K562 (cell line): ENCODE measurements around the gene CCDC7. TPM values are rescaled to one million over a fixed set of nuclear protein-coding genes. Genes with fewer than 3 reads are reported as not detected.

Experiments used
- ATAC-seq: fragments of 200-7000 bp; cut with Tn5 transposase; 3 replicates; pipeline ENCODE4 v1.9.1; 2020; ENCODE audit warnings: moderate library complexity
- BruUV-seq: library from RNA; stranded (reverse); fragments of 400-500 nt; replicated peaks from 2 replicates; lab custom pipeline; 2021; lab: Mats Ljungman, UMichigan
- CTCF ChIA-PET: fragments of 300-600 bp; formaldehyde crosslinking; extraction: SDS; loops from one replicate; lab custom pipeline; 2021; ENCODE audit warnings: low intra/inter-chr PET ratio; lab: Yijun Ruan, JAX
- POLR2A ChIA-PET: fragments of 300-600, 350-650 bp; sonication (Branson Sonifier 250); formaldehyde crosslinking; extraction: SDS; loops from one replicate; lab custom pipeline; 2021; ENCODE audit warnings: antibody characterized with exemption, inconsistent platforms; lab: Yijun Ruan, JAX
- DNase-seq, 4 experiments: peaks; one replicate each; pipeline versions ENCODE4 v3.0.0 to v3.0.0-alpha.2; 2011 to 2018; ENCODE audit warnings: low spot score in 3 of 4, mixed read lengths in 3 of 4; ENCODE audit errors: extremely low read depth in 1 of 4
- FAIRE-seq: peaks from 2 replicates; lab custom pipeline; 2011; peaks lifted over from hg19 to GRCh38; lab: Jason Lieb, UNC
- H2AFZ ChIP-seq: 2 replicates; pipeline ENCODE4 v1.6.0; 2011; ENCODE audit warnings: low read depth, low read length, control low read depth, inconsistent platforms
- H3K27ac ChIP-seq: fragments of 200-600 bp; 3 replicates; pipeline ENCODE4 v1.8.0; 2011; ENCODE audit warnings: low read depth, mild to moderate bottlenecking, control low read depth, inconsistent platforms, low read length, moderate library complexity, mixed read lengths; ENCODE audit errors: extremely low read depth
- H3K27me3 ChIP-seq, 2 experiments: fragments of 300-600 bp in 1 of 2; 2 replicates in 1 of 2; 3 replicates in 1 of 2; pipeline versions ENCODE4 v1.6.0 to v1.8.0; 2011; ENCODE audit warnings: inconsistent platforms in 2 of 2, low read length in 2 of 2, mild to moderate bottlenecking in 1 of 2, mixed read lengths in 1 of 2, moderate library complexity in 1 of 2; ENCODE audit not compliant: control insufficient read depth in 2 of 2, insufficient read depth in 2 of 2
- H3K36me3 ChIP-seq: fragments of 300-600 bp; 3 replicates; pipeline ENCODE4 v1.8.0; 2011; ENCODE audit warnings: mild to moderate bottlenecking, low read length, inconsistent platforms; ENCODE audit not compliant: control insufficient read depth, insufficient read depth
- H3K4me1 ChIP-seq, 2 experiments: fragments of 200-600 bp in 1 of 2; replicated peaks in 1 of 2; 2 replicates in 1 of 2; 3 replicates in 1 of 2; pipeline versions ENCODE4 v1.5.1 to v1.8.0; 2011; ENCODE audit warnings: inconsistent platforms in 2 of 2, low read length in 2 of 2, mild to moderate bottlenecking in 1 of 2, mixed read lengths in 1 of 2, moderate library complexity in 1 of 2; ENCODE audit not compliant: control insufficient read depth in 2 of 2, insufficient read depth in 2 of 2
- H3K4me2 ChIP-seq: 2 replicates; pipeline ENCODE4 v1.6.1; 2011; ENCODE audit warnings: low read length, control low read depth, inconsistent platforms, mixed read lengths; ENCODE audit not compliant: insufficient read depth
- H3K4me3 ChIP-seq: fragments of 200-600 bp; sonication (generic), shearing (Covaris generic); 2 replicates; pipeline ENCODE4 v1.5.1; 2016; ENCODE audit warnings: control low read depth, inconsistent platforms
- H3K79me2 ChIP-seq: fragments of 200-600 bp; 3 replicates; pipeline ENCODE4 v1.8.0; 2011; ENCODE audit warnings: low read length, inconsistent platforms; ENCODE audit not compliant: control insufficient read depth, insufficient read depth
- H3K9ac ChIP-seq, 2 experiments: 2 replicates each; pipeline versions ENCODE4 v1.6.0 to v1.6.1; 2011; ENCODE audit warnings: low read depth in 2 of 2, low read length in 2 of 2, control low read depth in 1 of 2, inconsistent platforms in 1 of 2, mild to moderate bottlenecking in 1 of 2, mixed read lengths in 1 of 2; ENCODE audit not compliant: insufficient read depth in 1 of 2
- H3K9me1 ChIP-seq: one replicate; pipeline ENCODE4 v1.6.0; 2011; ENCODE audit warnings: inconsistent platforms, mild to moderate bottlenecking, low read length, moderate library complexity; ENCODE audit not compliant: control insufficient read depth, insufficient read depth
- H3K9me3 ChIP-seq: replicated peaks from 2 replicates; pipeline ENCODE4 v1.5.1; 2011; ENCODE audit warnings: low read depth, low read length, inconsistent platforms; ENCODE audit not compliant: control insufficient read depth, insufficient read depth
- H4K20me1 ChIP-seq: replicated peaks from 2 replicates; pipeline ENCODE4 v1.6.1; 2011; ENCODE audit warnings: low read length, inconsistent platforms, mixed read lengths; ENCODE audit not compliant: control insufficient read depth, insufficient read depth
- BCL6 ChIP-seq: fragments of 250-450 bp; sonication (Bioruptor Pico); IDR thresholded peaks from 2 replicates; pipeline ENCODE4 v1.4.0; 2020
- ELF1 ChIP-seq: fragments of 200-800 bp; sonication (Bioruptor generic); IDR thresholded peaks from 2 replicates; pipeline ENCODE4 v1.6.1; 2016; ENCODE audit warnings: missing genetic modification characterization, missing compliant biosample characterization
- FOXK2 ChIP-seq, 2 experiments: fragments of 450-650 bp; IDR thresholded peaks in 1 of 2; conservative IDR thresholded peaks in 1 of 2; 2 replicates each; pipeline ENCODE4 v1.6.1; 2016; ENCODE audit warnings: low read depth in 2 of 2, mild to moderate bottlenecking in 1 of 2
- GABPA ChIP-seq: fragments of 200-800 bp; sonication (Bioruptor generic); conservative IDR thresholded peaks from 2 replicates; pipeline ENCODE4 v1.6.1; 2016; ENCODE audit warnings: low read depth, missing genetic modification characterization, missing compliant biosample characterization
- GTF2E2 ChIP-seq: fragments of 200-800 bp; sonication (Bioruptor generic); IDR thresholded peaks from 2 replicates; pipeline ENCODE4 v1.6.1; 2016; ENCODE audit warnings: missing genetic modification characterization, missing compliant biosample characterization
- HDAC8 ChIP-seq: fragments of 450-650 bp; IDR thresholded peaks from 2 replicates; pipeline ENCODE4 v1.6.1; 2016; ENCODE audit warnings: mild to moderate bottlenecking, missing genetic modification characterization, moderate library complexity, missing compliant biosample characterization
- HIVEP1 ChIP-seq: fragments of 250-450 bp; sonication (Bioruptor Pico); IDR thresholded peaks from 2 replicates; pipeline ENCODE4 v1.4.0; 2020; ENCODE audit warnings: mild to moderate bottlenecking
- KHSRP ChIP-seq: fragments of 450-650 bp; IDR thresholded peaks from 2 replicates; pipeline ENCODE4 v1.6.1; 2017
- RCOR1 ChIP-seq, 2 experiments: IDR thresholded peaks; 2 replicates each; pipeline ENCODE4 v1.6.1; 2012; ENCODE audit warnings: low read depth in 2 of 2, low read length in 2 of 2, borderline replicate concordance in 1 of 2, improper control_type of control experiment in 1 of 2
- RERE ChIP-seq: sonication (generic); formaldehyde crosslinking; IDR thresholded peaks from 2 replicates; pipeline ENCODE4 v1.8.0; 2023; ENCODE audit warnings: missing genetic modification reagents, mild to moderate bottlenecking, borderline replicate concordance
- SREBF2 ChIP-seq: sonication (generic); formaldehyde crosslinking; IDR thresholded peaks from 2 replicates; pipeline ENCODE4 v1.4.0; 2020; ENCODE audit warnings: mild to moderate bottlenecking, missing genetic modification reagents
- ZNF224 ChIP-seq: sonication (generic); formaldehyde crosslinking; IDR thresholded peaks from 2 replicates; pipeline ENCODE4 v1.8.0; 2022; ENCODE audit warnings: mild to moderate bottlenecking, missing genetic modification reagents
- ZNF282 ChIP-seq: sonication (generic); formaldehyde crosslinking; IDR thresholded peaks from 2 replicates; pipeline ENCODE4 v1.8.1; 2023; ENCODE audit warnings: missing genetic modification reagents
- ZNF431 ChIP-seq: sonication (generic); formaldehyde crosslinking; IDR thresholded peaks from 2 replicates; pipeline ENCODE4 v1.8.0; 2022; ENCODE audit warnings: mild to moderate bottlenecking, missing genetic modification reagents
- ZNF764 ChIP-seq: fragments of 250-450 bp; sonication (Bioruptor Pico); IDR thresholded peaks from 2 replicates; pipeline ENCODE4 v1.4.0; 2020; ENCODE audit warnings: low read depth, mild to moderate bottlenecking, moderate library complexity
- ZNF785 ChIP-seq: fragments of 250-450 bp; sonication (Bioruptor Pico); IDR thresholded peaks from 2 replicates; pipeline ENCODE4 v1.4.0; 2020; ENCODE audit warnings: mild to moderate bottlenecking
- WGBS: fragments of 100-300 bp; shearing (Covaris generic); methylation state at CpG from one replicate; pipeline ENCODE4 v1.1.6; 2016; ENCODE audit warnings: low coverage, mixed read lengths; ENCODE audit not compliant: insufficient coverage; ENCODE audit errors: missing lambda C conversion rate; 5-methylcytosine and 5-hydroxymethylcytosine counted together
- in situ Hi-C: fragments of 300-500 bp; cut with MboI; formaldehyde crosslinking; loops from 4 replicates; pipeline ENCODE4 v1.15.0; 2018; ENCODE audit warnings: inconsistent platforms, mixed read lengths
- intact Hi-C: fragments of 100-400 bp; cut with micrococcal nuclease; formaldehyde crosslinking; loops from 2 replicates; pipeline ENCODE4 v1.14.2; 2022
- polyA plus RNA-seq, 8 experiments: library from polyadenylated mRNA; depleted of rRNA in 4 of 8; stranded (reverse) in 5 of 8; unstranded in 3 of 8; fragments of >200 nt; fragmentation: Nextera tagmentation in 2 of 8; fragmentation: Illumina TruSeq in 1 of 8; extraction: Ambion mirVana in 2 of 8; extraction: Trizol in 1 of 8; gene quantifications; 2 replicates each; pipeline versions ENCODE4 v1.2.1 to v1.2.3, GENCODE V29; 2011 to 2014; ENCODE audit warnings: inconsistent platforms in 1 of 8, missing spikeins in 1 of 8
- total RNA-seq, 7 experiments: library from RNA; depleted of rRNA in 6 of 7; stranded (reverse); fragments of >200 nt in 6 of 7; fragmentation: Illumina TruSeq in 2 of 7; extraction: Trizol in 2 of 7; gene quantifications; 2 replicates each; pipeline versions ENCODE4 v1.2.1 to v1.2.3, GENCODE V29; 2011 to 2021; ENCODE audit warnings: low replicate concordance in 1 of 7
- TF ChIP-seq, protein P1 (sequence below): sonication (generic); formaldehyde crosslinking; IDR thresholded peaks from 2 replicates; pipeline ENCODE4 v1.8.0; 2022; ENCODE audit warnings: mild to moderate bottlenecking, missing genetic modification reagents

Gene CCDC7
- total and polyA plus RNA-seq, 9 of the 15 experiments (the other 6 are each of a cell fraction or from before 2014, with no cell fraction given), result 1.5 to 6.6 (median 2.7) TPM

- TF ChIP-seq, protein P1, sequence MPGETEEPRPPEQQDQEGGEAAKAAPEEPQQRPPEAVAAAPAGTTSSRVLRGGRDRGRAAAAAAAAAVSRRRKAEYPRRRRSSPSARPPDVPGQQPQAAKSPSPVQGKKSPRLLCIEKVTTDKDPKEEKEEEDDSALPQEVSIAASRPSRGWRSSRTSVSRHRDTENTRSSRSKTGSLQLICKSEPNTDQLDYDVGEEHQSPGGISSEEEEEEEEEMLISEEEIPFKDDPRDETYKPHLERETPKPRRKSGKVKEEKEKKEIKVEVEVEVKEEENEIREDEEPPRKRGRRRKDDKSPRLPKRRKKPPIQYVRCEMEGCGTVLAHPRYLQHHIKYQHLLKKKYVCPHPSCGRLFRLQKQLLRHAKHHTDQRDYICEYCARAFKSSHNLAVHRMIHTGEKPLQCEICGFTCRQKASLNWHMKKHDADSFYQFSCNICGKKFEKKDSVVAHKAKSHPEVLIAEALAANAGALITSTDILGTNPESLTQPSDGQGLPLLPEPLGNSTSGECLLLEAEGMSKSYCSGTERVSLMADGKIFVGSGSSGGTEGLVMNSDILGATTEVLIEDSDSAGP (CRISPR knock-in tag), result no peak
- TF ChIP-seq FOXK2 (conservative IDR thresholded peaks at IDR 0.05 in 1 of 2, IDR thresholded peaks at IDR 0.05 in 1 of 2; ENCODE audit: low read depth in 2 of 2) (no peak), HDAC8 (tag) (no peak), ELF1 (tag) (no peak), ZNF224 (no peak), ZNF764 (CRISPR knock-in tag) (no peak), ZNF282 (CRISPR knock-in tag) (no peak), HIVEP1 (CRISPR knock-in tag) (no peak), RCOR1 (IDR thresholded peaks at IDR 0.05; ENCODE audit: borderline replicate concordance in 1 of 2, low read depth in 2 of 2, low read length in 2 of 2) (no peak), GTF2E2 (tag) (no peak)
These were observed 42.8 kb upstream of the CCDC7 start (continued) for GRCh38 chr10:32403091-32403490.

DNA sequence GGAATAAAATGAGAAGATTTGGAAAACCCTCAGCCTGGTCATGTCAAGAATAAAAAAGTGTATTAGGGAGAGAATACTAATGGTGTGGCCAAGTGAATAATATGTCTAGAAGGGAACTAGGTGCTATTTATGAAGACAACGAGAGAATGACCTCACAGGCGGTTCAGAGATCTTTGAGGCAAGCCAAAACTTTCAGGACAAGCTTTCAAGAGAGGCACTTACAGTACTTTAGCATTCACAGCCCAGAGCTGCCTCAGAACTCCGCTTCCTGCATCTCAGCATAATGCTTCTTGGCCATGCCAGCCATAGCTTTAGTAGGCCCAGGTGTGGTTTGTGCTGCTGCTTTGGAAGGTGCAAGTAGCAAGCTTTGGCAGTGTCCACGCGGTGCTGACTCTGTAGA lies 37.2 kb upstream of the CCDC7 start:
- H3K27ac ChIP-seq, result no peak overlapping the region
- POLR2A ChIA-PET, result interaction anchor here (0.6 kb wide), 1 partner anchor 66 kb away, joined by 3 read pairs; no protein-coding TSS in a partner anchor
- H3K36me3 ChIP-seq, result no peaks in the 10 kb centered on the region
- DNase-seq (no peak), ATAC-seq (no peak; the same call in 2 of the 3 replicates), FAIRE-seq (no peak)
- CTCF ChIA-PET, result no interaction called here
- no peaks in the 10 kb centered on the region for H3K9me1 ChIP-seq
- no peaks in the 10 kb centered on the region for H3K27me3 ChIP-seq
- H3K9ac ChIP-seq, result no peak overlapping the region; a peak in 1 of 4 replicates
- H3K4me1 ChIP-seq, result no peaks in the 10 kb centered on the region; a peak in 3 of 5 replicates
- intact Hi-C loops, result no loop called here
- H3K79me2 ChIP-seq, result no peaks in the 10 kb centered on the region
- in situ Hi-C loops, result no loop called here
- H2AFZ ChIP-seq, result no peak overlapping the region
- no peak overlapping the region for H3K4me3 ChIP-seq
- BruUV-seq, result no TSS peak
- 66% methylated on average over 5 of the region's 5 CpGs for WGBS
- no peaks in the 10 kb centered on the region for H4K20me1 ChIP-seq
- no peak overlapping the region for H3K4me2 ChIP-seq
- H3K9me3 ChIP-seq, result no peaks in the 10 kb centered on the region
- TF ChIP-seq ZNF785, result no peak
- TF ChIP-seq RERE (CRISPR knock-in tag), result no peak
- TF ChIP-seq BCL6 (CRISPR knock-in tag), result no peak
- TF ChIP-seq SREBF2 (CRISPR knock-in tag), result no peak
- TF ChIP-seq ZNF431 (CRISPR knock-in tag), result no peak
- no peak for TF ChIP-seq KHSRP
- no peak for TF ChIP-seq GABPA (tag)
